Lower leg skin (tissue), 3 donors: Measurements from ENCODE around the gene ABHD1.

Experiments
- POLR2A ChIP-seq, 2 donors: fragments of 450-650 bp; IDR thresholded peaks; one replicate each; pipeline ENCODE4 v1.6.1; 2016 to 2017; ENCODE audit warnings: antibody characterized with exemption in 2 of 2, mild to moderate bottlenecking in 1 of 2, moderate library complexity in 1 of 2
- TF ChIP-seq, protein P1 (sequence below), 3 donors: fragments of 450-650 bp; IDR thresholded peaks; one replicate each; pipeline ENCODE4 v1.5.1; 2016; ENCODE audit warnings: antibody characterized with exemption in 3 of 3, mild to moderate bottlenecking in 3 of 3, moderate library complexity in 2 of 3

GRCh38 chr2:27136751-27137150 is 13.1 kb downstream of the ABHD1 start:
- no peak for TF ChIP-seq POLR2A (IDR thresholded peaks at IDR 0.05)
- TF ChIP-seq, protein P1, sequence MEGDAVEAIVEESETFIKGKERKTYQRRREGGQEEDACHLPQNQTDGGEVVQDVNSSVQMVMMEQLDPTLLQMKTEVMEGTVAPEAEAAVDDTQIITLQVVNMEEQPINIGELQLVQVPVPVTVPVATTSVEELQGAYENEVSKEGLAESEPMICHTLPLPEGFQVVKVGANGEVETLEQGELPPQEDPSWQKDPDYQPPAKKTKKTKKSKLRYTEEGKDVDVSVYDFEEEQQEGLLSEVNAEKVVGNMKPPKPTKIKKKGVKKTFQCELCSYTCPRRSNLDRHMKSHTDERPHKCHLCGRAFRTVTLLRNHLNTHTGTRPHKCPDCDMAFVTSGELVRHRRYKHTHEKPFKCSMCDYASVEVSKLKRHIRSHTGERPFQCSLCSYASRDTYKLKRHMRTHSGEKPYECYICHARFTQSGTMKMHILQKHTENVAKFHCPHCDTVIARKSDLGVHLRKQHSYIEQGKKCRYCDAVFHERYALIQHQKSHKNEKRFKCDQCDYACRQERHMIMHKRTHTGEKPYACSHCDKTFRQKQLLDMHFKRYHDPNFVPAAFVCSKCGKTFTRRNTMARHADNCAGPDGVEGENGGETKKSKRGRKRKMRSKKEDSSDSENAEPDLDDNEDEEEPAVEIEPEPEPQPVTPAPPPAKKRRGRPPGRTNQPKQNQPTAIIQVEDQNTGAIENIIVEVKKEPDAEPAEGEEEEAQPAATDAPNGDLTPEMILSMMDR (IDR thresholded peaks at IDR 0.05) = no peak
